NAMALWA (cell line): Measurements from ENCODE around the gene SMCR8.
A peak's percentile ranks its signal among the peaks of the same experiment; 100 is the strongest.
"Not testable (repeated sequence)": the region's sequence is repeated elsewhere in the genome, so short reads cannot be mapped to it uniquely, and the experiment has no call there.

ENCODE experiments used
- DNase-seq: peaks from one replicate; pipeline ENCODE4 v3.0.0-alpha.2; 2015; ENCODE audit warnings: low spot score

SMCR8 gene, protein sequence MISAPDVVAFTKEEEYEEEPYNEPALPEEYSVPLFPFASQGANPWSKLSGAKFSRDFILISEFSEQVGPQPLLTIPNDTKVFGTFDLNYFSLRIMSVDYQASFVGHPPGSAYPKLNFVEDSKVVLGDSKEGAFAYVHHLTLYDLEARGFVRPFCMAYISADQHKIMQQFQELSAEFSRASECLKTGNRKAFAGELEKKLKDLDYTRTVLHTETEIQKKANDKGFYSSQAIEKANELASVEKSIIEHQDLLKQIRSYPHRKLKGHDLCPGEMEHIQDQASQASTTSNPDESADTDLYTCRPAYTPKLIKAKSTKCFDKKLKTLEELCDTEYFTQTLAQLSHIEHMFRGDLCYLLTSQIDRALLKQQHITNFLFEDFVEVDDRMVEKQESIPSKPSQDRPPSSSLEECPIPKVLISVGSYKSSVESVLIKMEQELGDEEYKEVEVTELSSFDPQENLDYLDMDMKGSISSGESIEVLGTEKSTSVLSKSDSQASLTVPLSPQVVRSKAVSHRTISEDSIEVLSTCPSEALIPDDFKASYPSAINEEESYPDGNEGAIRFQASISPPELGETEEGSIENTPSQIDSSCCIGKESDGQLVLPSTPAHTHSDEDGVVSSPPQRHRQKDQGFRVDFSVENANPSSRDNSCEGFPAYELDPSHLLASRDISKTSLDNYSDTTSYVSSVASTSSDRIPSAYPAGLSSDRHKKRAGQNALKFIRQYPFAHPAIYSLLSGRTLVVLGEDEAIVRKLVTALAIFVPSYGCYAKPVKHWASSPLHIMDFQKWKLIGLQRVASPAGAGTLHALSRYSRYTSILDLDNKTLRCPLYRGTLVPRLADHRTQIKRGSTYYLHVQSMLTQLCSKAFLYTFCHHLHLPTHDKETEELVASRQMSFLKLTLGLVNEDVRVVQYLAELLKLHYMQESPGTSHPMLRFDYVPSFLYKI

DNA sequence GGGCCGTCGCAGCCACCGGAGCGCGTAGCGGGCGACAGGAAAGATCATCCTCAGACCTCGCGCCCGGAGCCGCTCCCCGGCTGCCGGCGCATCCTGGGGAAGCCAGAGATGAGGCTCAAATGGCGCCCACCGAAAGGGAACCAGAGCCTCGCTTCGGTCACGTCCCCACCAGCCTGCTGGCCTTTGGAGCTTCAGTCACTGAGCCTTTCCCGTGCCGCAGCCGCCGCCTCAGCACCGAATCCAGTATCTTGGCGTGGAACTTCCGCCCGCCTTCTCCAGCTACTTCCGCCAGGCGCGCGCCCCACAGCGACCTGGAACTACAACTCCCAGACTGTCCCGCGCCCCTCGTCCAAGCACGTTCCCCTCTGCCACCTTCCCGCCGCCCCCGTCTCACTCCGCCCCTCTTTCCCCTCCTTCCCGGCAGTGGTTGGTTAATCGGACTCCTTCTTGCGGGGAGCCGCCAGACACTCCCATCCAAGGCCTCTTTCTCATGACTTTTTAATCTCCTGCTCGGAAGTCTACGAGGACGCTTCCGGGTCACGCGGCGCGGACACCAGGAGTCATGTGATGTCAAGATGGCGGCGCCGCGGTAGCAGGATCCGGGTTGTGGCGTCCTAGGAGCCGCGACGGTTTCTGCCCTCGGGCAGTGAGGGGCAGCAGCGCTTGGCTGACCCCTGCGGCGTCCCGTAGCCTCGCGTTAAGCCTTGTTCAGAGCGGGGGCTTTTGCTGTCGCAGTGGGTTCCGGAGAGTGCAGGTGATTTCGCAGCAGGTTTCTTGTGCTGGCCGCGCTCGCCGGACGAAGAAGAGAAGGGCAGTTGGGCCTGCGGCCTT, at the start of gene SMCR8, which contains the start of gene TOP3A:
Gene SMCR8 (plus strand): TSS at position 563 of the 831 bp plus-strand sequence. CDS start 497 bp downstream, outside the sequence.
Gene TOP3A (minus strand): TSS at position 264 of the 831 bp plus-strand sequence. CDS start 216 bp downstream, at position 48.
- DNase-seq, result peak; percentile 92

DNA sequence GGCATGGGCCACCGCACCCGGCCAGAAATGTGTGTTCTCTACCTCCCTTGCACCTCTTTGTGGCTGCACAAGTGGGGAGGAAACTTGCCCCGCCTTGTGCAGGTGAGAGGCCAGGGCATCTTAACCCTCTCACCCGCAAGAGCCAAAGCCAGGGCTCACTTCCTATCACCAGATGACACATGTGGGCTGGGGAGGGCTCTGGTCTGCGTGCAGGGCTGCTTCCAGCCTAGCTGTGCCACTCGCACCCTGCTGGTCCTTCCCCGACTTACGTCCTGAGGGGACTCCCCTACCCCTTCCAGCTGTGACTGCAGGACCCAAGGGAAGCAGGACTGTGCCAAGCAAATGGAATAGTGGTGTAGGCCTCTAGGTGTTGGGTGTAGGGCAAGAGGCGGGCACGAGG, 47.7 kb upstream of the SMCR8 start:
- DNase-seq, result no peak

DNA sequence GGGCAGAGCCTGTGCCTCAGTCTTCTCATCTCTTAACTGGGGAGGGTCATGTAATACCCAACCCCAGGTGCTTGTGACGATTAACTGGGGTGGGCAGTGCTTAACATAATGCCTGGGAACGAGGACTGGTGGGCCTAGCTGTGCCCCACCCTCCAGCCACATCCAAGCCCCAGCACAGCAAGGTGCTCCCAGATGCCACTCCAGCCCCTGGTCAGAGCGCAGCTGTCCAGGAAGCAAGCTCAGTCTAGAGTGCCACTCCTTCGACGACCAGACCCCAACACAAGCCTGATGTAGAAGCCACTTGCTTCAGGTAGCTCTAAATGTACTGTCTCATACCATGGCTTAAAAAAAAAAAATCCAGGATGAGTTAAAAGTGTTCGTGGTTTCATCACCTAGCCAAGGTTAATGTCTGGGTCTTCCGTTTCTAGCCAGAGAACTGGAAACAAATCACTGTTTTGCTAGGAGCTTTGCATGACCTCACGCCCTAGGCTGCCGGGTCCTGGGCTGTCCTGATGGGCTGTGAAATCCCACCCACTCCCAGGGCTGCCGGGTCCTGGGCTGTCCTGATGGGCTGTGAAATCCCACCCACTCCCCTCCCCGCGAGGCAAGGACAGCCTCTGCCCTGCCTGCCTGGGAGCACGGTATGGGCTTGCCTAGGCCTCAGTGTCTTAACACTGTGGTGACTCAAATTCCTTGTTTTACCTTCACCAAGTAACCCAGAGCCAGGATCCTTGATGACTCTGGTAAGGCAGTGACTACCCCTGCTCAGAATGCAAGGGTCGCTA, 47.0 kb upstream of the SMCR8 start:
- no peak for DNase-seq

DNA sequence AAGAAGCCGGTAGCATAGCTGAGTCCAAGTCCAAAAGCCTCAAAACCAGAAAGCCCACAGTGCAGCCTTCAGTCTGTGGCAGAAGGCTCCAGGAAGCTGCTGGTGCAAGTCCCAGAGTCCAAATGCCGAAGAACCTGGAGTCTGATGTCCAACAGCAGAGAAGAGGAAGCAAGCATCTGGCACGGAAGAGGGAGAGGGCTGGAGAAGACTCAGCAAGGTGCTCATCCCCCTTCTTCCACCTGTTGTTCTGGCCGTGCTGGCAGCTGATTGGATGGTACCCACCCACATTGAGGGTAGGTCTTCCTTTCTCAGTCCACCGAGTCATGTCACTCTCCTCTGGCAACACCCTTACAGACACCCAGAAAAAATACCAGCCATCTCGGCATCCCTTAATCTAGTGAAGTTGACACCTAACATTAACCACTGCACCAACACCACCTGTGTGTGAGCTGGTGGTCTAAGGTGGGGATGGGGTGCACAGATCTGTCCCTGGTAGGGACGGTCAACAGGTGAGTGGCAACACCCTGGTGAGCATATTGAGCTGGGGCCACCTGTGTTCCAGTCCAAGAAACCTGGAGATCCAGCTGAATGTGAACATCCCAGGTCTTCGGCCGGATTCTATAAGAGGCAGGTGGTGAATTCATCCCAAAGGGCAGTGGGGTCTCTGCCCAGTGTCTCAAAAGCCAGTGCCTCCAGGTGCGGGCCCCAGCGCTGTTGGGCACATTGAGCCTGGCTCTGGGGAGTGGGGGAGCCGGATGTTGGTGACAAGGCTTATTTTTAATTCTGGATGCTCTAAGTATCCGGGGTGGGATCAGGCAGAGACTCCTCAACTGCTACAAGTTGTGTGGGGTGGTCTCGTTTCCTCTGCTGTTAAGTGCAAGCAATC, 44.8 kb upstream of the SMCR8 start:
- no peak for DNase-seq

DNA sequence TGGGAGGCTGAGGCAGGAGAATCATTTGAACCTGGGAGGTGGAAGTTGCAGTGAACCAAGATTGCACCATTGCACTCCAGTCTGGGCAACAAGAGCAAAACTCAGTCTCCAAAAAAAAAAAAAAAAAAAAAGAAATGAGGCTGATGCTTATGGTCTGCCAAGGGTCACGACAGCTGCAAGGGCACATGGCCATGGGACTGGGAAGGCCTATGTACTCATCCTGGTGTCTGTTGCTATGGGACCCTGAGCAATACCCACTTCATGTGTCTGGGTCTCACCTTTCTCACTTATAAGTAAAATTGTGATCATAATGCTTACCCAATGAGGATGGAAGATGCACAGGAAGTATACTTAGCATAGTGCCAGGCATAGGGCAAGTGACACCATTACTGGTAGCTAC, 38.0 kb upstream of the SMCR8 start:
- no peak for DNase-seq

DNA sequence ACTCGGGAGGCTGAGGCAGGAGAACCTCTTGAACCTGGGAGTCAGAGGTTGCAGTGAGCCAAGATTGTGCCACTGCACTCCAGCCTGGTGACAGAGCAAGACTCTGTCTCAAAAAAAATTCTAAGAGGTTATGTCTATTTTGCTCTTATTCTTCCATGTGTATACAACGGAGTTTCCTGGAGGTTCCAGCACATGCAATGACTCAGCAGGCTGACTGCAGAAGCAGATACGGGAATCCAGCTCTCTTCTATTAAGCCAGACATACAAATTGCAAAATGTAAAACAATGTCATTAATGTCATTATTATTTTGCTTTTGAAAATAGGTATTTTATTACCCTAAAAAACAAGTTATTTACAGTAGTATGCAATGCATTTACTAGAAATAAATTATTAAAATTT, 36.2 kb upstream of the SMCR8 start:
- no peak for DNase-seq

DNA sequence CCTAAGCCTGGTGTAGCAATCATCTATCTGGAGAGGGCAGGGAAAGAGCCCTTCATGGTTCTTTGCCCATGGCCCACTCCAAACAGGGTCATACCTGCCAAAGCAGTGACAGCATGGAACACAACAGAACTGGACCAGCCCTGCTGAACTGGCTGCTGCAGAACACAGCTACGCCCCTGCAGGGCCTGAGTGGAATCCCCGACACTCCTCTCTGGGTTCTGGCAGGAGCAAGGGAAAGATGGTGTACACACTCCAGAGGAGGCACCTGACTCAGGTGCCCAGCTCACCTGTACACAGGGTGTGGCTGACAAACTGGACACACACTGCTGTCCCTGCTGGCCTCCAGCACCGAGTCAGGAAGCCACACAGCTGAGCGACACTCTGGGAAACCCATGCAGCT, 34.8 kb upstream of the SMCR8 start:
- no peak for DNase-seq

DNA sequence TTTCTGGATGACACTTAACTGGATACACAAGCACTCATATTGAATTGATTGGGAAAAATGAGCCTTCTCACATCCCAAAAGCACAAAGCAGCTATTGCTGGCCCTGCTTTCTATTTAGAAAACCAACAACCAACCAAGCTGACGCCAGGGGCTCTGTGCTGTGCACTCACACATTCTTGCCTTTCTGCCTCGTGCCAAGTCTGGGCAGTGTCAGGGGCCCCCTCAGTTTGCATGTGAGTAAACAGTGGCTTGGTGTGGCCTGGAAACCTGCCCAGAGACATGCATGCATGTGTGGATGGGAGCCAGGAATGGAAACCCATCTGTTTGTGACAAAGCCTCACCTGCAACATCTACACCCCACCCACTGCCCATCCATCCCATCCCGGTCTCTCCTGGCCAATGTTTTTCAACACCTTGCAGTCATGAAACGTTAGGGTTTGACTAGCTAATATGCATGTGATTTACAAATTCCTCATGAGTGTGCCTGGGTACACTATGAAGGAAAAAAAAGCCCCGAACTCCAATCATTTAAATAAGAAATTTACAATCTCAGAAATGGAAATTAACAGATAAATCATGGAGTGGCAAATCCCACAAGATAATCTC, 34.2 kb upstream of the SMCR8 start:
- no peak for DNase-seq

DNA sequence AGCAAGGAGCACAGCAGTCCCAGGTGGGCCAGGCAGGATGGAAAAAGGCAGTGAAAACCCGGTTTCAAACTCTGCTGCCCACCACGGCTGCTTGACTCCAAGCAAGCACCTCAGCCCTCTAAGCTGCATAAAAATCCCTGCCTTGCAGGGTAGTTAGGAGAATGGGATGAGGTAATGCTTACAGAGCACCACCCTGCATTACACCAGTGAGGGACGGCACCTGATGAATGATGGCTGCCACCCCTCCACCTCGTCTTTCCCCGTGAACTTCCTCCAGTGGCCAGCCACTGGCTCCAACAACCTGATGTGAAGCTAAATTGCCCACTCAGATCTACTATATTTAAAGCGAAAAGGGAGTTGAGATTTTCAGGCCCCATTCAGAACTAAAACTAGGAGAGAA, 33.3 kb upstream of the SMCR8 start:
- no peak for DNase-seq

DNA sequence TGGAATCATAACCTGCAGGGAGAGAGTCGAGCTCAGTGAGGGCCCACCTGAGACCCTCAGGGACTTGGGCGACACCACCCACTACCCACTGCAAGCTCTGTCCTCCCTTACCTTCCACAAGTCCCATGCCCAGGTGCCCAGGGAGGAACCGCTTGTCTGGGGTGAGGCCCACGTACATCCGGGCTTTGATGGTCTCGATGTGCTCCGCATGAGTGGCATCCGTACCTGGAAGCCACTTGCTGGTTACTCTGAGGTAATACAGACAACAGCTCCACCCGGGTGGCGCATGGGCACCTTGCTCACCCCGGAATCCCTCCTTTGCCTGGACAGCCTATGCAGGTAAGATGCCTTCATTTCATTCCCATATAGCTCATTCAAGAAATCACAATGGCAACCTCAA, 29.8 kb upstream of the SMCR8 start:
- DNase-seq, result no peak

DNA sequence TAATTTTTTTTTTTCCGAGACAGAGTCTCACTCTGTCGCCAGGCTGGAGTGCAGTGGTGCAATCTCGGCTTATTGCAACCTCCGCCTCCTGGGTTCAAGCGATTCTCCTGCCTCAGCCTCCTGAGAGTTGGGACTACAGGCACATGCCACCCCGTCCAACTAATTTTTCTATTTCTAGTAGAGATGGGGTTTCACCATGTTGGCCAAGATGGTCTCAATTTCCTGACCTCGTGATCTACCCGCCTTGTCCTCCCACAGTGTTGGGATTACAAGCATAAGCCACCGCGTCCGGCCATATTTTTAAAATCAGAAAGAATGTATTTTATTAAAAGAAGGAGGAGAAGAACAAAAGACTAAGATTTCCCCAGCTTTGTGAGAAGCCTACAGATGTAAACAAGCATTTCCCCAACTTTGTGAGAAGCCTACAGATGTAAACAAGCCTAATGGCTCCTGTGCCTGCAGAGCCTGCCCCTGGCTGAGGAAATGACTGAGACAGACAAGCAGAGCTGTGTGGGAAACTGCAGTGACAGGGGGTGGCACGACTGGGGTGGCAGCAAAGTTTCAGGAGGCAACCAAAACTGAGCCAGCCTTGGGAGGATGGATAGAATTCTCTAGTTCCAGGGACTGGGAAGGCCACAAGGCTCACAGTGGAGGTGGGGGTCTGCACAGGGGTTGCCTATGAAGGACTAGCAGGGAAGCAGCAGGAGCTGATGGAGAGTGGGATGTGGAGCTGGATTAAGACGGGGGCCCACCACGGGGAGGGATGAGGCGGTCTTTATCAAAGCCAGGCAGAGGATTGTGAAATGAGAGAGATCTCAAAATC, 23.2 kb upstream of the SMCR8 start:
- no peak for DNase-seq

DNA sequence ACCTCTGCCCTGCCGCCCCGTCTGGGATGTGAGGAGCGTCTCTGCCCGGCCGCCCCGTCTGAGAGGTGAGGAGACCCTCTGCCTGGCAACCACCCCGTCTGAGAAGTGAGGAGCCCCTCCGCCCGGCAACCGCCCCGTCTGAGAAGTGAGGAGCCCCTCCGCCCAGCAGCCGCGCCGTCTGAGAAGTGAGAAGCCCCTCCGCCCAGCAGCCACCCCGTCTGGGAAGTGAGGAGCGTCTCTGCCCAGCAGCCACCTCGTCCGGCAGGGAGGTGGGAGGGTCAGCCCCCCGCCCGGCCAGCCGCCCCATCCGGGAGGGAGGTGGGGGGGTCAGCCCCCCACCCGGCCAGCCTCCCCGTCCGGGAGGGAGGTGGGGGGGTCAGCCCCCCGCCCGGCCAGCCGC, 17.0 kb upstream of the SMCR8 start:
- DNase-seq, result not testable (repeated sequence)

DNA sequence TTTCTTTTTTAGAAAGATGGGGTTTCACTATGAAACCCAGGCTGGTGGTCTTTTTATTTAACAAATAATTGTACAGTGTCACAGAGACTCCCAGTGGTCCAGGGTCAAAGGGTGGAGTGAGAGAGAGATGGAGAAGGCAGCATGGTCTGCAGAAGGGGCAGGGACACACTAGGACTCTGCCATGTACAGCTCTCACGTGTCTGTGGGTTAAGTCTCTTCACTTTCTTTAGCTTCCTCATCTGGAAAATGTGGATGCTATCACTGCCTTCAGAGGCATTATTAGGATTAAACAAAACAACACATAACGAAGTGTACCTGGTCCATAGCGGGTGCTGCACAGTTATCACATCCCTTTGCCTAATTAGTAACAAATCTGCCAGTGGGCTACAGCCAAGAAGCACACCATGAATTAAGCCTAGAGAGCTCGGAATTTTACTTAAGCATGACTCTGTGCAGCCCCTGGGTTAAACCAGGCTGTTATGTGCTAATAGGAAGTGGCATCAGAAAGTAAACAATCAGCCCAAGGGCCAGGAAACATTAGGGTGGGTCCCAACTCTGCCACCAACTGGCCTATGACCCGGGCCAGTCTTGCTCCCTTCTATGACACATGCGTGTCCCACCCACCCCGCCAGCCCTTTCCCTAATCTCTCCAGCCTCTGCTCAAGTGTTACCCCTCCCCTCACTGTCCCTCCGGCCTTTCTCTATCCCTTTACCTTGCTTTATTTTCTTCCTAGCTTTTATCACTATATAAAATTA, 14.2 kb upstream of the SMCR8 start:
- DNase-seq, result no peak

DNA sequence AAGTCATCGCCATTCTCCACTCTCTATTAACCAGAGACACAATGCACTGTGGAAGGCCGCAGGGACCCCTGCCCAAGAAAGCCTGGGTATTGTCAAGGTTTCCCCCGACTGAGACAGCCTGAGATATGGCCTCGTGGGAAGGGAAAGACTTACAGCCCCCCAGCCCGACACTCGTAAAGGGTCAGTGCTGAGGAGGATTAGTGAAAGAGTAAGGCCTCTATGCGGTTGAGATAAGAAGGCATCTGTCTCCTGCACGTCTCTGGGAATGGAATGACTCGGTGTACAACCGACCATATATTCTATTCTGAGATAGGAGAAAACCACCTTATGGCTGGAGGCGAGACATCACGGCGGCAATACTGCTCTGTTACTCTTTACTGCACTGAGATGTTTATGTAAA, 11.9 kb upstream of the SMCR8 start:
- DNase-seq, result not testable (repeated sequence)

DNA sequence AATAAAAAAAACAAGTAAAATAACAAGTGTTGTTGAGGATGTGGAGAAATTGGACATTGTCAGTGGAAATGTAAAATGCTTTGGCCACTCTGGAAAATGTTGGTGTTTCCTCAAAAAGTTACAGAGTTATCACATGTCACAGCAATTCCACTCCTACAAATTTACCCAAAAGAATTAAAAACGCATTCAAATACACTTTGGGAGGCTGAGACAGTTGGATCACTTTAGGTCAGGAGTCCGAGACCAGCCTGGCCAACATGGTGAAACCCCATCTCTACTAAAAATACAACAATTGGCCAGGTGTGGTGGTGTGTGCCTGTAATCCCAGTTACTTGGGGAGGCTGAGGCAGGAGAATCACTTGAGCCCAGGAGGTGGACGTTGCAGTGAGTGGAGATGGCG, 5.9 kb upstream of the SMCR8 start:
- no peak for DNase-seq

DNA sequence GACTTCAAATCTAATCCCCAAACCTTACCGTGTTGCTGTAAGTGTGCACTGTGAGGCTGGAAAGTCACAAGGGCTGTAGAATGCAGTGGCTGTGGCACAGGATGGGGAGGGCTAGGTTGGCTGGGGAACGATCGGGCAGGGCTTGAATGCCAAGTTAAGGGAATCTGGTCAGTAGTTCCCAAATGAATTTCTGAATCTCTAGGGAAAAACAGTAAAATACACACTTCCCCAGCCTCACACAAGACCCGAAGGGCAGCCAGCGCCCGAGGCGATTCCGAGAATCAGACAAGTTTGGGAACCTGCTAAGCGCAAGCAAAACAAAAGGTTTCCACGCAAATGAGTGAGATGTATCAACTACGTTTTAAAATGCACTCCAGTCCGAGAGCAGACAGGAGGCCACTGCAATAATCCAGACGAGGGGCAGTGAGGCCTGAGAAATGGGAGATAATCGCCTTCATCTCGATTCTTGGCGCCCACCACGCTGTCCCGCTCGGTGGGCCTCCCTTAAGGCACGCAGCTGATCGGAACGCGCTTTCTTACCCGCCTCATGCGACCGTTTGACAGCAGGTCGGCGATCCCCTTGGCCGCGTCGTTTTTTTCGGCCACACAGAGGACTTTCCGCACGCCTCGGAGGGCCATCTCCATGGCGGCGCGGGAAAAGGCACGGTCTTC, 898 bp upstream of the SMCR8 start:
- peak; percentile 14 for DNase-seq

DNA sequence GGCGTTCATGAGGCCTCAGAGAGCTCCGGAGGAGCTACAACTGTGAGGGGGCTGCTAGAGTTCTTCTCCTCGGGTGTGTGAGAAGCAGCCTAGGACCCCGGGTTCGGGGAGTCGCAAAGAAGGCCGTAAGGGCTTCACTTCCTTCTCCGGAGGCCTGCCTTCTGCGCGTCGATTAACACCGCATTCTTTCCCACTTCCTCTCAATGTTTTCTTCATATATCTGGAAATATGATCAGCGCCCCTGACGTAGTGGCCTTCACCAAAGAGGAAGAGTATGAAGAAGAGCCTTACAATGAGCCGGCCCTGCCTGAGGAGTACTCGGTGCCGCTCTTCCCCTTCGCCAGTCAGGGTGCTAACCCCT, 449 bp downstream of the SMCR8 start:
- no peak for DNase-seq

DNA sequence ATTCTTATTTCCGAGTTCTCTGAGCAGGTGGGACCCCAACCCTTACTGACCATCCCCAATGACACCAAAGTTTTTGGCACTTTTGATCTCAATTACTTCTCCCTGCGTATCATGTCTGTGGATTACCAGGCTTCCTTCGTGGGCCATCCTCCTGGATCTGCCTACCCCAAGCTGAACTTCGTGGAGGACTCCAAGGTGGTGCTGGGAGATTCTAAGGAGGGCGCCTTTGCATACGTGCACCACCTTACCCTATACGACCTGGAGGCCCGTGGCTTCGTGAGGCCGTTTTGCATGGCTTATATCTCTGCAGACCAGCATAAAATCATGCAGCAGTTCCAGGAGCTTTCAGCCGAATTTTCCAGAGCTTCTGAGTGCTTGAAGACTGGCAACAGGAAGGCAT, 868 bp downstream of the SMCR8 start:
- DNase-seq, result no peak
